GM19397 (cell line): ENCODE measurements around the gene CLIP2.
"Not testable (repeated sequence)": the region's sequence is repeated elsewhere in the genome, so short reads cannot be mapped to it uniquely, and the experiment has no call there.

Experiments used
- ATAC-seq: cut with Tn5 transposase; IDR thresholded peaks from one replicate; pipeline ENCODE4 v1.9.1; 2021; ENCODE audit warnings: mild to moderate bottlenecking, moderate library complexity; ENCODE audit not compliant: unreplicated experiment

Gene CLIP2

DNA sequence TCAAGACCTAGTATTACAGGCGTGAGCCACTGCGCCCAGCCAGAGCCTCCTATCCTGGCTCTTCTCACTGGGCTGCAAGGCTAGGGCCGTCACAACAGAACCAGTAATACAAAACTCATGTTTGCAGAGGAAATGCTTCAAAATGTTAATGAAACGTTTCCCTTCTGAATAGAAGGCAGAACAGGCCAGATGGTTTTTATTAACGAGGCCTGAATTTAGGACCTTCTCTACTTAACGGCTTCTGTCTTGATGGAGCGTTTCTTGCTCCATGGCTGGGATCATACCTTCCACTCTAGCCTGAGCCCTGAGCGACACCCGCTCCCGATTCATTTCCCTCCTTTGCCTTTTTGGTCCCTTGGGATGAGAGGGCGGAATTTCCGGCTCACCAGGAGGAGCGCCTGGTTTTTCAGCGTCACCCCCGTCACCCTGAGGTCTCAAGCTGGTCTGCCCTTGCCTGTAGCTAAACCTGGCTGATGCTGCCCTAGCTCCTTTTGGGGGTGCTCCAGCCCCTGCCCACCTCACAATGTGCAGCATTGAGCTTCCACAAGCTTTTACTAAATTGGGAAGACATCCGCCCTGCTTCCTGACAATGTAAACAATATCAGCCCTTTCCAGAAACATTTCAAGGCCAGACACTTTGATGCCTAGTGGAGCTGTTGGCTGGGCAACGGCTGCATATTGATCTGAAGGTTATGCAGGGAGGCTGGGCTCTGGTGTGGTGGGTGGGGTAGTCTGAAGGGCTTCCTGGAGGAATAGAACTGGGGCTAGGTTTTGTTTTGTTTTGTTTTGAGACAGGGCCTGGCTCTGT, 5.2 kb downstream of the CLIP2 start:
- no peak for ATAC-seq

DNA sequence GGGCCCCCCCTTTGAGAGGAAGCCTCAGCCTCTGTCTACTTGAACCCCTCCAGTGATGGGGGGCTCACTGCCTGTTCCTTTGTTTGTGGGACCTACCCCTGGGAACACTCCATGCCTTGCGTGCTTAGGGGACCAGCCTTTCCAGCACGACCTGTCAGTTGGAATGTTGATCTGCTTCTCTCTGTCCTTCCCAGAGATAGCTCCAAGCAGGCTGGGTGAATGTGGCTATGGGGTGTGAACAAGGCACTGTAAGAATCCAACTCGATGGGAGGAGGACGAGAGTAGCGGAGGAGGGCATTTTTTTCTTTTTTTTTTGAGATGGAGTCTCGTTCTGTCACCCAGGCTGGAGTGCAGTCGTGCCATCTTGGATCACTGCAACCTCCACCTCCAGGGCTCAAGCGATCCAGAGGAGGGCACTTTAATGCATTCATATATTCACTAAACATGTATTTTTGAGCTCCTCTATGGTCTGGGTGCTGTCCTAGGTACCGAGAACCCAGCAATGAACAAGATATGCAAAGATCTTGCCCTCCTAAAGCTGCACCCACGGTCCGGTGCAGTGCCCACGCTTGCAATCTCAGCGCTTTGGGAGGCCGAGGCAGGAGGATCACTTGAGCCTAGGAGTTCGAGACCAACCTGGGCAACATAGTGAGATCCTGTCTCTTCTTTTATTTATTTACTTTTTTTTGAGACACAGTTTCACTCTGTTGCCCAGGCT, 8.5 kb downstream of the CLIP2 start:
- ATAC-seq = no peak

DNA sequence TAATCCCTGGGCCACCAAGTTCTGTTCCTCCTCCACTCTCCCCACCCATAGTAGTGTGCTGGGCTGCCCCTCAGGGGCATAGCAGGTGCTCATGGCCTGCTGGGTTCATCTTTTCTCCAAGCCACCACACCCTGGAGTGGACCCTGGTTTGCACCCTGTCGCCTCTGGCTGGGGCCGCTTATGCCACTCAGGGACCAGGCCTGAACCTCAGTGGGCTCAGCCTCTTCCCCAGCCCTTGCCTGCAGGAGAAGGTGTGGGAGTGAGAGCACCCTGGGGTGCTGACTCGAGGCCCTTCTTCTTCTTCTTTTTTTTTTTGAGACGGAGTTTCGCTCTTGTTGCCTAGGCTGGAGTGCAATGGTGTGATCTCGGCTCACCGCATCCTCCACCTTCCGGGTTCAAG, 10.2 kb downstream of the CLIP2 start:
- ATAC-seq = no peak

DNA sequence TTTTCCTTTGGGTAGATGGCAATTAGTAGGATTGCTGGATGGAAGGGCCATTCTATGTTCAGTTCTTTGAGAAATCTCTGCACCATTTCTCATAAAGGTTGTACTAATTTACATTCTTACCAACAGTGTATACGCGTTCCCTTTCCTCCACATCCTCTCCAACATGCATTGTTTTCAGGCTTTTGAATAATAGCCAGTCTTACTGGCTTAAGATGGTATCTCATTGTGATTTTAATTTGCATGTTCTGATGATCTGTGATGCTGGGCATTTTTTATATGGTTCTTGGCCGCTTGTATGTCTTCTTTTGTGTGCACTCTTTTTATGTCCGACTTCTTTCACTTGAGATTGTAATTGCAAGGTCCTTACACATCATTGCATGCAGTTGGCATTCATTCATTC, 11.7 kb downstream of the CLIP2 start:
- no peak for ATAC-seq

DNA sequence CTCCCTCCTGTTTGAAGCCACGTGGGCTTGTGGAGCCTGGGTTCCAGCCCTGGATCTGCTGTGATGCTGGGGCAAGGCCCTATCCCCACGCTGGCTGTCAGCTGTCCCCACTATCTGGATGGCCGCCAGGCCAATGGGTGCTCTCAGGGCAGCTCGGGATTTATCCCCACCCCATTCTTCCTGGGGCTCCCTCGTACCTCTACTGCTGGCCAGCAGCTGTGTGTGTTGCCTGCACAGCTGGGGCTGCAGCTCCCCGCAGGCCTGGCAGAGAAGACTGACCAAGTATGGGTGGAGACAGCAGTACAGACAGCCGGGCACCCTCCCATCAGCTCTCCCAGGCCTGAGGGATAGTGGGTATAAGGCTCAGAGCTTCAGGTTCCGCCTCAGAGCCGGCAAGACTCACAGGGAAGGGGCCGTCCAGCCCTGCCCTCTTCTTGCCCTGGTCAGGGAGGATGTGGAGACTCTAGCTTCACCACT, 13.6 kb downstream of the CLIP2 start:
- ATAC-seq = no peak

DNA sequence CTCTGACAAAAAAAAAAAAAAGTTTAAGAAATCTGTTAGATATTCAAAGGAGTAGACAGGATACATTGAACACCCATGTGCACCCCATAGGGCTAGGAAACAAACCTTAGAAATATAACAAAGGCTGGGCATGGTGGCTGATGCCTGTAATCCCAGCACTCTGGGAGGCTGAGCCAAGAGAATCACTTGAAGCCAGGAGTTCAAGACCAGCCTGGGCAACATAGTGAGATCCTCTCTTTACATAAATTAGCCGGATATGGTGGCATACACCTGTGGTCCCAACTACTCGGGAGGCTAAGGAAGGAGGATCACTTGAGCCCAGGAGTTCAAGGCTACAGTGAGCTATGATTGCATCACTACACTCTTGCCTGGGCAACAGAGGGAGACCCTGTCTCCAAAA, 15.3 kb downstream of the CLIP2 start:
- ATAC-seq = no peak

DNA sequence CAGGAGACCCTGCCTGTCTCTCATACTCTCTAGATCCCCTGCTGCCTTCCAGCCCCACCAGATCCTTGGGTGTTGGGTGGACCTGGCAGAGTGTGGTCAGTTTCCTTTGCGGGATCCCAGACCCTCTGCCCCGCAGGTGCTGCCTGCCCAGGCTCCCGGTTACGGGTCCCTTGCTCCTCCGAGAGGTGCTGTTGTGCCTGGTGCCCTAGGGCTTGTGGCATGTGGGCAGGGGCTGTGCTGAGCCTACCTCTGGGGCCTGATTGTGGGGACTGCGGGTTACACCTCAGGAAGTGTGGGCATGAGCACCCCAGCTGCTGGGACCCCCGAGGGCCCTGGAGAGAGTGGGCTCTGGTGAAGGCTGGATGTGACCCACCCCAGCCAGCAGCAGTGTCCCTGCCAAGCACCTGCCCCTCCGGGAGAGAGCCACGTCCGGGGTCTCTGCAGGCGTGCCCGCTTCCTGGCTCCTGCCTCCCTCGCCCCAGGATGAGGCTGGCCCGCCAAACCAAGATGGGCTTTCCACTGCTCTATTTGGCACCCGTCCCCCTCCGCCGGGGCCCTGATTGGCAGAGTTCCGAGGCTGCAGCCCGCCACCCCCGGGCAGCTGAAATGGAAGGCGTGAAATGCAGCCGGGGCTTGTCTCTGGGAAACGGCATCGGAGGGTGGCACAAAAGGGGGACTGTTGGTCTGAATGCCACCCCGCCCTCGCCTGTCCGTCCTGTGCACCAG, 17.0 kb downstream of the CLIP2 start:
- no peak for ATAC-seq

DNA sequence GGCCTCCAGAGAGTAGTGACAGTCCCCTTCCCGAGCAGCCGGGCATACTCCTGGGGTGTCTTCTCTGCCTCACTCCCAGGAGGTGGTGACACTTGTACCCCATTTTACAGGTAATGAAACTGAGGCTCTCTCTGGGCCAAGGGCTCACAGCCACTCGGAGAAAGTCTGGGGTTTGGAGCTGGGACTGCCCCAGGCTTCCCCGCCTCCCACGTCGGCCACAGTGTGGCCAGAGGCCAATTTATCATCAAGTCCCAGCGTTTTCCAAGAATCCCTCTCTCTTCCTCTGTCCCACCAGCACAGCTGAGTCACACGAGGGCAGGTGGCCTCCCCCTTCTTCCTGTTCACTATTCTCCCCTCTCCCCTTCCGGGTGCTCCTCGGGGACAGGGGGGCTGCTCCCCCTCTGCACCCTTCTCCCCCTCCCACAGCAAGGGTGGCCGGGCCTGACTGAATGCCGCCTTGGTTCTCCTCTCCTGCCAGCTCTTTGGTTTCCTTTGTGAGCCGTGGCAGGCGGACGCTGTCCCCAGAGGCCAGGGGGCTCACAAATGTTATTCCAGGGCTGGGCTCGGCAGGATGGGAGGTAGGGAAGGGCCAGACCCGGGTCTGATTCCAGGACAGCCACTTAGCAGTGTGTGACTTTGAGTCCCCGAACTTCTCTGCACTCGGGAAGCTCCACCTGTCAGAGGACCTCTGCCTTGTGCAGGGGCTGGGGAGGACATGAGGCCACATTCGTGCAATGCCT, 17.7 kb downstream of the CLIP2 start:
- no peak for ATAC-seq

DNA sequence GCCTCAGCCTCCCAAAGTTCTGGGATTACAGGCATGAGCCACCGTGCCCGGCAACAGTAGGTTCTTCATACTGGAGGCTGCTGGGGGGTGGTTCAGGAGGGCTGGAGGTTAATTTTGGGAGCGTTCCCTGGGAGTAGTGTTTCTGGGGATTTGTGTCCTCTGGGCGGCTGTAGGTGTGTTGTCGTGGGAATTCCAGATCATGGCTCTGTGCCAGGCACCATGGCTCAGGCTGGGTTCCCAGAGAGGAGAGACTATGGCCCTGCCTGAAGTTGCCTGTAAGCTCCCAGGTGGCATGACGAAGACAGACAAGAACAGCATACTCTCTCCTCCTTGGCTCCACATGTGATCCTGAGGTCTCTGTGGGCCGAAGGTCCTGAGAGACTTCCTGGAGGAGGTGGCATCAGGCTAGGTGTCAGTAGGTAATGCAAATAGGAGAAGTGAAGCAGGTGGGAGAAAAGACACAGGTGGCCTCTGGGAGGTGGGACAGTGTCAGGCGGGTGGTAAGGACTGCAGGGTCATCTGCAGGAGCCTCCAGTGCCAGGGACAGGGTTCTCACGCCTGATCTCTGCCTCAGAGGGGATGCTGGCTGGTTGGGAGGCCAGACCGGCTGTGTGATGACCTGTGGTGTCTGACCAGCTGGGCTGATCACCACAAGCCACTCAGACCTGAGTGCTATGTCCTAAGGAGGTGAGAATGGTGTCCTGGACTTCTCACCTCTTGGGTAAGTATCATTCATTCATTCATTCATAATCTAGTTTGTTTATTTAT, 18.7 kb downstream of the CLIP2 start:
- ATAC-seq = no peak

DNA sequence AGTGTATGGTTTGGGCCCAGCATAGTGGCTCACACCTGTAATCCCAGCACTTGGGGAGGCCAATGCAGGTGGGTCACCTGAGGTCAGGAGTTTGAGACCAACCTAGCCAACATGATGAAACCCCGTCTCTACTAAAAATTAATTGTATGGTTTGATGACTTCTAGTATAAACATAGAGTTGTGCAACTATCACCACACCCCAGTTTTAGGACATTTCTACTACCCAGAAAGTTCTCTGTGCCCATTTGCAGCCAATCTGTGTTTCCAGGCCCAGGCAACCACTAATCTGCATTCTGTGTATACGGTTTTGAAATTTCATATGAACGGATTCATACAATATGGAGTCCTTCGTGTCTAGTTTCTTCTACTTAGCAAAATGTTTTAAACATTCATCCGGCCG, 20.0 kb downstream of the CLIP2 start:
- no peak for ATAC-seq

DNA sequence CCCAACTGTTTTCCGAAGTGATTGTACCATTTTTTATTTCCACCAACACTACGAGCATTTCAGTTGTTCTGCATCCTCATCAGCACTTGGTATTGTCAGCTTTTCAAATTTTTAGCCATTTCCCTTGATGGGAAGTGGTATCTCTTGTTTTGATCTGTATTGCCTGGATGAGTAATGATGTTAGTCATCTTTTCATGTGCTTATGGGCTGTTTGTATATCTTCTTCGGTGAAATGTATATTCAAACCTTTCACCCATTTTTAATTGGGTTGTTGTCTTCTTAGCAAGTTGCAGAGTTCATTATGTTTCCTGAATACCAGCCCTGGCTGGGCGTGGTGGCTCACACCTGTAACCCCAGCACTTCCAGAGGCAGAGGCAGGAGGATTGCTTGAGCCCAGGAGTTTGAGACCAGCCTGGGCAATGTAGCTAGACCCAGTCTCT, 22.1 kb downstream of the CLIP2 start:
- ATAC-seq = no peak

DNA sequence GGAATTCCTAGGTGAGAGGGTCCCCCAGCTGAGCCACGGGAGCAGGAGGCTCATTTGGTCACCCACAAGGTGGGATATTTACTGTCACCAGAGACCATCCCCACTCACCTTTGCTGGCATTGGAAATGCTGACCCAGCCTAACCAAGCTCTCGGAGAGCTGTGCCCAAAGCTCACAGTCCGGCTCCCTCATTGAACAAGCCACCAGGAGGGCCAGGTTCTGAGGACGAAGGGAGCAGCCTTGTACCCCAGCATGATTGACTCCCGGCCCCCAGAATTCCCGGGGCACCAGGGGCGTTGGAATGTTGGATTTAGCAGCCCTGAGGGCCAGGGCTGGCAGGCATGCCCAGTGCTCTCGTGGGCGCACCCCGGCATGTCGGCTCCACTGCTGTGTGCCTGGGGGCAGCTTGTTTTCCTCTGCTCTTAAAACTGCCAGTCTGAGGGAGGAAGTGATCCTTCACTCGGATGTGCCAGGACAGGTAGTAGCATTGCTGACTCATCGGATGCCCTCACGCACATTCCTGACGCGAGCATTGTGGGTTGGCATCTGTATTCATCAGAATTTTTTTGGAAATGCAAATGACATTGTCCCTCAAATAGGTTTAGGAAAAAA, 23.3 kb downstream of the CLIP2 start:
- ATAC-seq = no peak

DNA sequence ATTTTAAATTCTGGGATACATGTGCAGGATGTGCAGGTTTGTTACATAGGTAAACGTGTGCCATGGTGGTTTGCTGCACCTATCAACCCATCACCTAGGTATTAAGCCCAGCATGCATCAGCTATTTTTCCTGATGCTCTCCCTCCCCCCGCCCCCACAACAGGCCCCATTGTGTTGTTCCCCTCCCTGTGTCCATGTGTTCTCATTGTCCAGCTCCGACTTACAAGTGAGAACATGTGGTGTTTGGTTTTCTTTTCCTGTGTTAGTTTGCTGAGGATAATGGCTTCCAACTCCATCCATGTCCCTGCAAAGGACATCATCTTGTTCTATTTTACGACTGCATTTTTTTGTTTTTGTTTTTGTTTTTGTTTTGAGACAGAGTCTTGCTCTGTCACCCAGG, 26.7 kb downstream of the CLIP2 start:
- ATAC-seq = not testable (repeated sequence)

DNA sequence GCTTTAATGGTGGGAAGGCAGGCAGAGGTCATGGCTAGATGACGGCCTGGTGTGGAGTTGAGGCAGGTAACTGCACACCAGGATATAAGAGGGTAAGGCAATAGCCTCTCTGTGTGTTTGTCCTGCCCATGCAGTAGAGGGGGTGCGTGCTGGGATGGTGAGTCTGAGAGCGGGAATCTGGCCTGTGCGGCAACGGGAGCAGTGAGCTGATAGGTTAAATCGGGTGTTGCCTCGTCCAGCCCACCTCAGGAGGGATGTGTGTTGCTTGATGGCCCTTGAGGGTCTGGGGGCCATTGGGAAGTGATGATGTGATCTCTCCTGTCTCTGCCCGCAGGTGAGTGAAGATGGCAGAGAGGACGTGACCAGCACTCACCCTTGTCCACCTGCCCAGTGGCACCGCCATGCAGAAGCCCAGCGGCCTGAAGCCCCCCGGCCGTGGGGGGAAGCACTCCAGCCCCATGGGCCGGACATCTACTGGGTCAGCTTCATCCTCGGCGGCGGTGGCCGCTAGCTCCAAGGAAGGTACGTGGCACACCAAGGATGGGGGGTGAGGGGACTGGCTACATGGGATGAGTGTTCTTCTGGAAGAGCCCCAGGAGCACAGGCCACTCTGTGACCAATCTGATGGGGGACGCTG, 28.1 kb downstream of the CLIP2 start:
- no peak for ATAC-seq

DNA sequence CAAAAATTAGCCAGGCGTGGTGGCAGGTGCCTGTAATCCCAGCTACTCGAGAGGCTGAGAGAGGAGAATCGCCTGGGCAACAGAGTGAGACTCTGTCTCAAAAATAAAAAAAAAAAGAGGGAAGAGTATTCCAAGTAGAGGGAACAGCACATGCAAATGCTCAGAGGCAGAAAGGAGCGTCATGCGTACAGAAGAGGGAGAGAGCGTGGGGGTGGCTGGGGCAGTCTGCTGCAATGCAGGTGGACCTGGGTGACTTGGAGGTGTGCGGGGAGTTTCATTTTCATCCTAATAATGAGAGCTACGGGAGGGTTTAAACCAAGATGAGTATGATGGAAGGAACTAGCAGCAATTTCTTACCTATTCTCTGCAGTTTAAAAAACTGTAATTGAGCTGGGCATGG, 28.8 kb downstream of the CLIP2 start:
- ATAC-seq = no peak

DNA sequence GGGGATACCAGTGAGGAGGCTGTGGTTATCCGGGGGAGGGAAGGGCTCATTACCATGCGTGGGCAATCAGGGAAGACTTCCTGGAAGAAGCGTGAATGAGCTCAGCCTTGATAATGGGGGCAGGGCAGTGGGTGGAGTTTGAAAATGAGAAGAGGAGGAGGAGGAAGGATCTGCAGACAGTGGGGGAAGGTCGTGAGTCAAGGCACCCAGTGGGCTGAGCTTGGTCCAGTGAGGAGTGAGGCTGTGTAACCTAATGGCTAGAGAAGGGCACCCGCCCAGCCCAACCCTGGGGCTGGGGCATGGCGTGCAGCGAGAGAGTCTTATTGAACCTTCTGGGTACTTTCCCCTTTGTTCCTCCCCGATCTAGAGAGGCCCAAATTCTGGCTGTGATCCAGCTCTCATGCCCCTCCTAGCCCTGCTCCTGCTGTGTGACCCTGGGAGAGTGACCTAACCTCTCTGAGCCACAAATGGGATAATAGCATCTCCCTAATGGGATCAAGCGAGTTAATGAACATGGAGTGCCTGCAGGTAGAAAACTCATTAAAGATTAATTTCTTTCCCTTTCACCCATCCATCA, 31.5 kb downstream of the CLIP2 start:
- ATAC-seq = no peak

DNA sequence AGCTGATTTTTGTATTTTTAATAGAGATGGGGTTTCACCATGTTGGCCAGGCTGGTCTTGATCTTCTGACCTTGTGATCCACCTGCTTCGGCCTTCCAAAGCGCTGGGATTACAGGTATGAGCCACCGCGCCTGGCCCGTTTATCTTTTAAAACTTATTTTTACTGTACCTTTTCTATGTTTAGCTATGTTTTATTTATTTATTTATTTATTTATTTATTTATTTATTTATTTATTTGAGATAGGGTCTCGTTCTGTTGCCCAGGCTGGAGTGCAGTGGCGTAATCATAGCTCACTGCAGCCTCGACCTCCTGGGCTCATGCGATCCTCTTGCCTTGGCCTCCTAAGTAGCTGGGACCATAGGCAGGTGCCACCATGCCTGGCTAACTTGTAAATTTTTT, 33.7 kb downstream of the CLIP2 start:
- ATAC-seq = not testable (repeated sequence)

DNA sequence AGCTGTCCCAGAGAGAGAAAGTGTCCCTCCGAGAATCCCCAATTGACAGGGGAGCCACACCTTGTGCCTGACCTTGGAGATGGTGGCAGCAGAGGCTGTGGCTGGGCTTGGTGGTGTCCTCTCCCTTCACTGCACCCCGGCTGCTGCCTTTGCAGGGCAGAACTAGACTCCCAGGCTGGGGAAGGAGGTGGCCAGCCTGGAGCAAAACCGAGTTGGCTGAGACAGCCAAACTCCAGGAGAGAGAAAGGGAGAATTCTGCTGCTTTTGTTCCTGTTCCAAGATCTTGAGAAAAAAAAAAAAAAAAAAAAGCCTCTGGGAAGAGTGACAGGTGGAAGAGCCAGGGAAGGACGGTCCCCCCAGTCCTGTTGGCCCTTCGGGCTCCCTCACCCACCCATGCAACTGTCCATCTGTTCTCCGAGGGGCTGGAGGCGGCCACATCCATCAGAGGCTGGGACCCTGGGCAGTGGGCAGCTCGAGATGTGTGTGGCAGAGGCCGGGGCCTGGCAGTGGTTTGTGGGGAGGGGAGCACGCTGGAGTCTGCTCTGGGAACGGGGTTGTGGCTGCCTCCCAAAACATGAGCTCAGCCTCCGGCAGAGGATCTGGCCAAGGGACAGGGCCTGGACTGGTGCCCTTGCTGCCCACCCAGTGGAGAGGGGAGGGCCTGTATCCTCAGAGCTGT, 35.5 kb downstream of the CLIP2 start:
- no peak for ATAC-seq
